CD1c-positive myeloid dendritic cell (primary cell): Measurements from ENCODE around the gene CAPNS1.
"Not testable (repeated sequence)": the region's sequence is repeated elsewhere in the genome, so short reads cannot be mapped to it uniquely, and the experiment has no call there.

Experiments
- DNase-seq: peaks from one replicate; pipeline ENCODE4 v3.0.0-alpha.2; 2016; ENCODE audit errors: extremely low spot score

CAPNS1 gene

DNA sequence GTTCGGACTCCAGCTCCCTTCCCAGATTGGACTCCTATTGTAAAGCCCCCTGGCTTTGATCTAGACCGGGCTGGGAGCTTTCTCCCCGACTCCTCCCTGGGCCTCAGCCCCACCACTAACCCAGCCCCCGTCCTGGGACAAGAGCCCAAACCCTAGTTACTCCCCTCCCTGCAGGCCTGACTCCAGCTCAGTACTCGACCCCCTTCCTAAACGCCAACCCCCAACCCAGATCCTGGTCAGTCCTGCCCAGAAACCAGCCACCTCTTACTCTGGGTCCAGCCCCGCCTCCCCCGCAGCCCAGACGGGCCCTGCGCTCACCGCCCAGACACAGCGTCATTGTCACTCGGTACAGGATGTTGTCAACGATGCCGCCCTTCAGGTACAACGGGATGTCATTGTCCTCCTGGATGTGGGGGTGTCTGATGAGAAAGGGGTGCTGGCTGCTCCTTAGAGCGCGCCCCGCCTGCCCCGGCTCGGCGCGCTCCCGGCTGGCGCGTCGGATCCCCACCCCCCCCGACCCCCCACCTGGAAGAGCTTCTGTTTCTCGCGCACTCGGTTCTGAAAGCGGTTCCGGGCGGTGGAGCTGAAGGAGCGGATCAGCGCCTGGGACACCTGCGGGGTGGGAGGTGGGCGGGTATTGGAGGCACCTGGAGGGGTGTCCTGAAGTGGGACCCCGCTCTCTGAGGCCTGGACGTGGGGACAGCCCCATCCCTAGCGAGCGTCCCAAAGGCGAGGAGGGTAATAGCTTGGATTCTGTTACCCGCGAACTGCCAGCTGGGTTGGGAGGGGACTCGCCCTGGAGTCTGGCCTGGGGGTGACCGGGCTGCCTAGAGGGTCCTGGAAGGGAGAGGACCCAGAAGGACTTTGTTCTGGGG lies 11.5 kb downstream of the CAPNS1 start:
- no peak for DNase-seq

- DNase-seq: no peak
These were observed 12.1 kb downstream of the CAPNS1 start for GRCh38 chr19:36152019-36152351.

GRCh38 chr19:36152352-36153091 lies 12.7 kb downstream of the CAPNS1 start, which contains the start of gene COX7A1:
Gene COX7A1, minus strand, starts transcription at chr19:36152447. Its CDS starts 40 bp downstream, at chr19:36152407.
- no peak for DNase-seq

- no peak for DNase-seq
These were observed 13.3 kb downstream of the CAPNS1 start for GRCh38 chr19:36153126-36153525.

DNA sequence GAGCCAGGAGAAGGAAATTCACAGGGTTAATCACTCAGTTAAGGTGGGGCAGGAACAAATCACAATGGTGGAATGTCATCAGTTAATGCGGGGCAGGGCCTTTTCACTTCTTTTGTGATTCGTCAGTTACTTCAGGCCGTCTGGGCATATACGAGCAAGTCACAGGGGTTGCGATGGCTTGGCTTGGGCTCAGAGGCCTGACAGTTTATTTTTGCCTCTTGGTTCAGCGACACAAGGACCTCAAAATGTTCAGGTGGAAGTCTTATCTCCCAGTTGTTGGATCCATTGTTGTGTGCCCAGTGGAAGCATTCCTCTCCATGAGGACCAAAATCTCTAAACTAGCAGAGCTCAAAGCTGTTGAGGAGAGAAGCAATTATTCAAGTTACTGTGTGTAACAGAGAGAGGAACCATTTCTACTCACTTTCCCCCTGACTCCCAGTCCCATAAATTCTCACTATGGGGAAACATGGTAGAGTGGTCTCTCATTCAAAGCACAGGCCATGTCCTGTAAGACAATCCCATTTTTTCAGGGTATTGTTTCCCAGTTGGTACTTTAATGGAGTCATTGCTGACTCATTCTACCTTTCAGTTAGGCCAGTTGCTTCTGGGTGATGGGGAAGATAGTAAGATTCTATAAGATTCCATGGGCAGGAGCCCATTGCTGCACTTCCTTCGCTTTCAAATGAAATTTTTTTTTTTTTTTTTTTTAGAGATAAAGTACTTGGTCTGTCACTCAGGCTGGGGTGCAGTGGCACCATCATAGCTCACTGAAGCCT lies 21.1 kb downstream of the CAPNS1 start:
- DNase-seq: no peak

GRCh38 chr19:36163813-36164212 lies 23.9 kb downstream of the CAPNS1 start:
- no peak for DNase-seq

GRCh38 chr19:36169084-36169760 lies 29.4 kb downstream of the CAPNS1 start:
- DNase-seq: no peak

DNA sequence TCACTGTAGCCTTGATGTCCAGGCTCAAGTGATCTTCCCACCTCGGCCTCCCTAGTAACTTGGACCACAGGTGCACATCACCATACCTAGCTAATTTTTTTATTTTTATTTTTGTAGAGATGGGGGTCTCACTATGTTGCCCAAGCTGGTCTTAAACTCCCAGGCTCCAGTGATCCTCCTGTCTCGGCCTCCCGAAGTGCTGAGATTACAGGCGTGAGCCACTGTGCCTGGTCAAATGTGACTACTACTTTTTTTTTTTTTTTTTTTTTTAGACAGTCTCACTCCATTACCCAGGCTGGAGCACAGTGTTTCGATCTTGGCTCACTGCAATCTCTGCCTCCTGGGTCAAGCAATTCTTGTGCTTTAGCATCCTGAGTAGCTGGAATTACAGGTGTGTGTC lies 33.0 kb downstream of the CAPNS1 start:
- DNase-seq: no peak

- not testable (repeated sequence) for DNase-seq
These were observed 34.0 kb downstream of the CAPNS1 start for GRCh38 chr19:36173846-36174245.

GRCh38 chr19:36179077-36179476 lies 39.2 kb downstream of the CAPNS1 start:
- DNase-seq: not testable (repeated sequence)

DNA sequence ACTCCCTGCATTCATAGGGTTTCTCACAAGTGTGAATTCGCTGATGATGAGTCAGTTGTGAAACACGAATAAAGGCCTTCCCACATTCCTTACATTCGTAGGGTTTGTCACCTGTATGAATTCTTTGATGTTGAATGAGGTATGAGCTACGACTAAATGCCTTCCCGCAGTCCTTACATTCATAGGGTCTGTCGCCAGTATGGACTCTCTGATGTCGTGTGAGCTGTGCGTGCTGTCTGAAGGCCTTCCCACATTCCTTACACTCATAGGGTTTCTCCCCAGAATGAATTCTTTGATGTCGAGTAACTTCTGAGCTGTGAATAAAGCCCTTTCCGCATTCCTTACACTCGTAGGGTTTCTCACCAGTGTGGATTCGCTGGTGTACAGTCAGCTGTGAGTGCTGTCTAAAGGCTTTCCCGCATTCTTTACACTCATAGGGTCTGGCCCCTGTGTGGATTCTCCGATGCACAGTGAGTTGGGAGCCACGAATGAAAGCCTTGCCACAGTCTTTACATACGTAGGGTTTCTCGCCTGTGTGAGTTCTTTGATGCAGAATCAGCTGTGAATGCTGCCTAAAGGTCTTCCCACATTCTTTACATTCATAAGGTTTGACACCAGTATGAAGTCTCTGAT lies 42.9 kb downstream of the CAPNS1 start:
- no peak for DNase-seq

DNA sequence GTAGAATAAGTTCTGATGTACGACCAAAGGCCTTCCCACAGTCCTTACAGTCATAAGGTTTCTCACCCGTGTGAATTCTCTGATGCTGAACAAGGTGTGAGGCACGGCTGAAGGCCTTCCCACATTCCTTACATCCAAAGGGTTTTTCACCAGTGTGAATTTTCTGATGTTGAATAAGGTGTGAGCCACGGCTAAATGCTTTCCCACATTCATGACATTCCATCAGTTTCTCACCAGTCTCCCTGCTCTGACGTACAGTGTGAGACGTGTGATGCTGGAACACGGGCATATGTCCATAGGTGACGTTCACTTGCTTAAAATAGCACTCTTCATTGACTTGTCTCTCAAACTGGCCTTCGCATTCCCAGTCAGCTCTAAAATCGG lies 43.4 kb downstream of the CAPNS1 start:
- DNase-seq: no peak

DNA sequence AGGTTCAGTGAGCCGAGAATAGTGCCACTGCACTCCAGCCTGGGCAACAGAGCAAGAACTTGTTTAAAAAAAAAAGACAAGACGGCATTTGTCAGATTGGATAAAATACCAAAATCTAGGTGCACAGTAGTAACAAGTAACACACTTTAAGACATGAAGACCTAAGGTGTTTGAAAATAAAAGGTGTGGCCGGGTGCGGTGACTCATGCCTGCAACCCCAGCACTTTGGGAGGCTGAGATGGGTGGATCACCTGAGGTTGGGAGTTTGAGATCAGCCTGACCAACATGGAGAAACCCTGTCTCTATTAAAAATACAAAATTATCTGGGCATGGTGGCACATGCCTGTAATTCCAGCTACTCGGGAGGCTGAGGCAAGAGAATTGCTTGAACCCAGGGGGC lies 46.9 kb downstream of the CAPNS1 start:
- DNase-seq: not testable (repeated sequence)

GRCh38 chr19:36196249-36196648 lies 56.4 kb downstream of the CAPNS1 start:
- no peak for DNase-seq

DNA sequence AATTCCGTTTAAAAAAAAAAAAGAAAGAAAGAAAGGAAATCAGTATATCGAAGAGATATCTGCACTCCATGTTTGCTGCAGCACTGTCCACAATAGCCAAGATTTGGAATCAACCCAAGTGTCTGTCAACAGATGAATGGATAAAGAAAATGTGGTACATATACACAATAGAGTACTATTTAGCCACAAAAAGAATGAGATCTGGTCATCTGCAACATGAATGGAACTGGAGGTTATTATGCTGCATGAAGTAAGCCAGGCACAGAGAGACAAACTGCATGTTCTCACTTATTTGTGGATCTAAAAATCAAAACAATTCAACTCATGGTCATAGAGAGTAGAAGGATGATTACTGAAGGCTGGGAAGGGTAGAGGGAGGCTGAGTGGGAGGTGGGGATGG lies 58.3 kb downstream of the CAPNS1 start:
- no peak for DNase-seq
